ENCODE measurements around the gene EPS15. TPM values are rescaled to one million over a fixed set of nuclear protein-coding genes. Genes with fewer than 3 reads are reported as not detected.

Gene EPS15
- total and polyA plus RNA-seq, 2 of the 13 experiments (the other 11 are each of a cell fraction or from before 2014, with no cell fraction given), result 14.3 to 19.3 TPM

DNA sequence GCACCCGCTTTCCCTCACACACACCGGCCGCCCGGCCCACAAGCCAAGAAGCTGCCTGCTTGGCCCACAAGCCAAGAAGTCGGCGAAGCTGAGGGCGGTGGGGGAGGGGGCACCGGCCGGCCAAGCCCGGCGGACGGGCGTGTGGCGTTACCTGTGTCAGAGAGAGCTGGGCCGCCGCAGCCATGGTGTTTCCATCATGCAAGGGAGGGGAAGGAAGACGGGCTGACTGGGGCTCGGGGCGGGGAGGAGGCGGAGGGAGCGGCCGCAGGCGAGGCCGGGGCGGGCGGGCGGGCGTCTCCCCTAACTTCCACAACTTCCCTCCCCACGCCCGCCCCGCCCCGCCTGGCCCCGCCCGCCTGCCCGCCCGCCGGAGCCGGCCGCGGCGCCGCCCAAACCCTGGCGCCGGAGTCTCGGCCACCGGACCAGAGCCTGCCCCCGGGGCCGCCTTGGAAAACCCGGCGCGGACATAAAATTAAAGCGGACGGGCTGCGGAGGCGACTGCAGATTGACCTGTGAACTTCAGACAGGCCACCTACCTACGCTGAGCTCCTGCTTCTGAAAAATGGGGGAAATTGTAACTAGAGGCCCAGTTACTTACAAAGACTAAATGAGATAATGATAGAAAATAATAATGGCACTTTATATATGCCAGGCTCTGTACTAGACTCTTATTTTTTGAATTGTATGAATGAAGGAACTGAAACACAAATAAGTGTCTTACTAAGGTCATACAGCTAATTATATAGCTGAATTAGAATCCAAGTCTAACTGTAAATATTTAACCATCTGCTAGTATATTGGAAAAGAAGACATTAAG lies at the start of gene EPS15 (continued):
- TF ChIP-seq NONO (IDR thresholded peaks at IDR 0.05) (no peak), NONO (CRISPR knock-in tag; conservative IDR thresholded peaks at IDR 0.05) (peak; percentile 72), ZNF891 (CRISPR knock-in tag; IDR thresholded peaks at IDR 0.05) (no peak), KAT7 (CRISPR knock-in tag; IDR thresholded peaks at IDR 0.05; ENCODE audit: borderline replicate concordance) (peak; percentile 49; the same call in 1 of the 2 replicates), XRCC5 (optimal IDR thresholded peaks at IDR 0.05; ENCODE audit: low read length) (peak; percentile 89), ZNF614 (CRISPR knock-in tag; IDR thresholded peaks at IDR 0.05; ENCODE audit: borderline replicate concordance) (0 out of 2 replicates have a peak, but pooled peaks have one; percentile 42), SP1 (IDR thresholded peaks at IDR 0.05) (no peak), SP1 (CRISPR knock-in tag; IDR thresholded peaks at IDR 0.05) (0 out of 2 replicates have a peak, but pooled peaks have one; percentile 32), POLR2AphosphoS5 (IDR thresholded peaks at IDR 0.05; ENCODE audit: low read depth, low read length) (peak; percentile 39; the same call in 1 of the 2 replicates), RFXANK (CRISPR knock-in tag; IDR thresholded peaks at IDR 0.05) (peak; percentile 74; the same call in 1 of the 2 replicates), ZIK1 (CRISPR knock-in tag; IDR thresholded peaks at IDR 0.05; ENCODE audit: borderline replicate concordance, low read depth) (peak; percentile 69; the same call in 1 of the 2 replicates), ZNF644 (CRISPR knock-in tag; IDR thresholded peaks at IDR 0.05; ENCODE audit: low read depth) (no peak), U2AF1 (optimal IDR thresholded peaks at IDR 0.05; ENCODE audit: low read depth, low read length) (no peak), ZNF883 (CRISPR knock-in tag; IDR thresholded peaks at IDR 0.05; ENCODE audit: not compliant biosample characterization) (peak; percentile 26), MED1 (CRISPR knock-in tag; IDR thresholded peaks at IDR 0.05) (peak; percentile 35; the same call in 1 of the 2 replicates), ZNF556 (CRISPR knock-in tag; IDR thresholded peaks at IDR 0.05; ENCODE audit: borderline replicate concordance) (0 out of 2 replicates have a peak, but pooled peaks have one; percentile 25), ZNF678 (CRISPR knock-in tag; IDR thresholded peaks at IDR 0.05) (no peak), SOX13 (IDR thresholded peaks at IDR 0.05) (no peak), SOX13 (CRISPR knock-in tag; conservative IDR thresholded peaks at IDR 0.05 in 1 of 2, IDR thresholded peaks at IDR 0.05 in 1 of 2) (0 out of 4 replicates have a peak, but pooled peaks of 1 of the 2 experiments have one; percentile 82), HNF4A (CRISPR knock-in tag; IDR thresholded peaks at IDR 0.05) (peak; percentile 25; the same call in 1 of the 2 replicates), HDAC2 (CRISPR knock-in tag; IDR thresholded peaks at IDR 0.05) (peak; percentile 56; the same call in 1 of the 2 replicates), BORCS8-MEF2B (CRISPR knock-in tag; IDR thresholded peaks at IDR 0.05) (peak; percentile 36; the same call in 1 of the 2 replicates), ELF1 (CRISPR knock-in tag; IDR thresholded peaks at IDR 0.05) (peak; percentile 24; the same call in 1 of the 2 replicates), ZNF547 (CRISPR knock-in tag; IDR thresholded peaks at IDR 0.05) (peak; percentile 33; the same call in 1 of the 2 replicates), NRL (CRISPR knock-in tag; IDR thresholded peaks at IDR 0.05; ENCODE audit: borderline replicate concordance) (no peak), THAP11 (CRISPR knock-in tag; IDR thresholded peaks at IDR 0.05) (peak; percentile 31), NR2C2 (CRISPR knock-in tag; IDR thresholded peaks at IDR 0.05; ENCODE audit: borderline replicate concordance) (peak; percentile 45)
- TF ChIP-seq, protein P1, sequence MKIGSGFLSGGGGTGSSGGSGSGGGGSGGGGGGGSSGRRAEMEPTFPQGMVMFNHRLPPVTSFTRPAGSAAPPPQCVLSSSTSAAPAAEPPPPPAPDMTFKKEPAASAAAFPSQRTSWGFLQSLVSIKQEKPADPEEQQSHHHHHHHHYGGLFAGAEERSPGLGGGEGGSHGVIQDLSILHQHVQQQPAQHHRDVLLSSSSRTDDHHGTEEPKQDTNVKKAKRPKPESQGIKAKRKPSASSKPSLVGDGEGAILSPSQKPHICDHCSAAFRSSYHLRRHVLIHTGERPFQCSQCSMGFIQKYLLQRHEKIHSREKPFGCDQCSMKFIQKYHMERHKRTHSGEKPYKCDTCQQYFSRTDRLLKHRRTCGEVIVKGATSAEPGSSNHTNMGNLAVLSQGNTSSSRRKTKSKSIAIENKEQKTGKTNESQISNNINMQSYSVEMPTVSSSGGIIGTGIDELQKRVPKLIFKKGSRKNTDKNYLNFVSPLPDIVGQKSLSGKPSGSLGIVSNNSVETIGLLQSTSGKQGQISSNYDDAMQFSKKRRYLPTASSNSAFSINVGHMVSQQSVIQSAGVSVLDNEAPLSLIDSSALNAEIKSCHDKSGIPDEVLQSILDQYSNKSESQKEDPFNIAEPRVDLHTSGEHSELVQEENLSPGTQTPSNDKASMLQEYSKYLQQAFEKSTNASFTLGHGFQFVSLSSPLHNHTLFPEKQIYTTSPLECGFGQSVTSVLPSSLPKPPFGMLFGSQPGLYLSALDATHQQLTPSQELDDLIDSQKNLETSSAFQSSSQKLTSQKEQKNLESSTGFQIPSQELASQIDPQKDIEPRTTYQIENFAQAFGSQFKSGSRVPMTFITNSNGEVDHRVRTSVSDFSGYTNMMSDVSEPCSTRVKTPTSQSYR (CRISPR knock-in tag; IDR thresholded peaks at IDR 0.05; ENCODE audit: borderline replicate concordance), result peak; percentile 70
